ENCODE results near the gene CENPS.
"Not testable (repeated sequence)": the region's sequence is repeated elsewhere in the genome, so short reads cannot be mapped to it uniquely, and the experiment has no call there.

The CENPS gene

GRCh38 chr1:10421637-10422036 is 8.6 kb upstream of the CENPS start:
- DNase-seq, result no peak

- no peak for DNase-seq
Observed at GRCh38 chr1:10424034-10424433, 6.2 kb upstream of the CENPS start.

GRCh38 chr1:10424651-10425050 is 5.6 kb upstream of the CENPS start:
- DNase-seq, result no peak

- not testable (repeated sequence) for DNase-seq
Observed at GRCh38 chr1:10425826-10426534, 4.3 kb upstream of the CENPS start.

GRCh38 chr1:10426535-10426848 is 3.7 kb upstream of the CENPS start:
- not testable (repeated sequence) for DNase-seq

- no peak for DNase-seq
Observed at GRCh38 chr1:10428984-10429383, 1.2 kb upstream of the CENPS start.

- DNase-seq, result no peak
Observed at GRCh38 chr1:10429868-10430215, 391 bp upstream of the CENPS start.

- DNase-seq, result no peak
Observed at GRCh38 chr1:10431070-10431730, 967 bp downstream of the CENPS start.

GRCh38 chr1:10432910-10433700 is 2.9 kb downstream of the CENPS start:
- no peak for DNase-seq

GRCh38 chr1:10433790-10434189 is 3.6 kb downstream of the CENPS start:
- DNase-seq, result no peak

GRCh38 chr1:10434590-10434989 is 4.4 kb downstream of the CENPS start:
- no peak for DNase-seq

GRCh38 chr1:10437052-10437451 is 6.8 kb downstream of the CENPS start:
- DNase-seq, result no peak

- DNase-seq, result no peak
Observed at GRCh38 chr1:10438677-10439163, 8.5 kb downstream of the CENPS start.

GRCh38 chr1:10440305-10440704 is 10.1 kb downstream of the CENPS start:
- DNase-seq, result no peak

- DNase-seq, result no peak
Observed at GRCh38 chr1:10440794-10441193, 10.6 kb downstream of the CENPS start.

- DNase-seq, result no peak
Observed at GRCh38 chr1:10444248-10444647, 14.0 kb downstream of the CENPS start.

- DNase-seq, result no peak
Observed at GRCh38 chr1:10444795-10445397, 14.7 kb downstream of the CENPS start.

- DNase-seq, result no peak
Observed at GRCh38 chr1:10446790-10447422, 16.7 kb downstream of the CENPS start.

GRCh38 chr1:10449751-10450150 is 19.5 kb downstream of the CENPS start, which contains the start of gene CORT:
TSS of gene CORT (plus strand) at chr1:10450031. CDS start at chr1:10450224, 193 bp downstream.
- DNase-seq, result no peak

GRCh38 chr1:10450156-10450814 is 20.1 kb downstream of the CENPS start:
- DNase-seq, result no peak

- no peak for DNase-seq
Observed at GRCh38 chr1:10450836-10451235, 20.6 kb downstream of the CENPS start.

- no peak for DNase-seq
Observed at GRCh38 chr1:10451287-10451686, 21.1 kb downstream of the CENPS start.

All from NCI-H748 treated with DMSO at 0.1 percent for 48 hours (cell line).